GM12873 (cell line): ENCODE data around the gene GALK1.
A peak's percentile ranks its signal among the peaks of the same experiment; 100 is the strongest.

Experiments used
- CTCF ChIP-seq: IDR thresholded peaks from 2 replicates; pipeline ENCODE4 v1.5.1; 2012; ENCODE audit warnings: low read depth, mild to moderate bottlenecking, moderate library complexity, low read length, control low read depth; ENCODE audit not compliant: insufficient read depth; ENCODE audit errors: missing control alignments

The GALK1 gene

GRCh38 chr17:75758131-75758905 lies 6.7 kb downstream of the GALK1 start:
- peak; percentile 29 for TF ChIP-seq CTCF

- no peak for TF ChIP-seq CTCF
Measured at GRCh38 chr17:75757086-75757681, 7.8 kb downstream of the GALK1 start.

- no peak for TF ChIP-seq CTCF
Measured at GRCh38 chr17:75756451-75757085, 8.4 kb downstream of the GALK1 start.

GRCh38 chr17:75755990-75756389 lies 9.0 kb downstream of the GALK1 start:
- TF ChIP-seq CTCF: no peak

- TF ChIP-seq CTCF: no peak
Measured at GRCh38 chr17:75755205-75755901, 9.6 kb downstream of the GALK1 start.

- TF ChIP-seq CTCF: no peak
Measured at GRCh38 chr17:75754378-75755204, 10.4 kb downstream of the GALK1 start.
